Brain microvascular endothelial cell (primary cell): ENCODE results near the gene SEL1L2.

Source experiments
- DNase-seq: peaks from one replicate; pipeline ENCODE4 v3.0.0-alpha.2; 2020
- H3K27ac ChIP-seq: fragments of 250-450 bp; sonication (Bioruptor Pico); 2 replicates; pipeline ENCODE4 v1.5.1; 2020; ENCODE audit warnings: mild to moderate bottlenecking, moderate library complexity
- H3K27me3 ChIP-seq: fragments of 250-450 bp; sonication (Bioruptor Pico); replicated peaks from 2 replicates; pipeline ENCODE4 v1.5.1; 2020; ENCODE audit warnings: mild to moderate bottlenecking
- H3K36me3 ChIP-seq: fragments of 250-450 bp; sonication (Bioruptor Pico); replicated peaks from 2 replicates; pipeline ENCODE4 v1.5.1; 2020; ENCODE audit warnings: mild to moderate bottlenecking
- H3K4me3 ChIP-seq: 2 replicates; pipeline ENCODE4 v1.5.1; 2011; ENCODE audit warnings: low read depth, mild to moderate bottlenecking, control low read depth, low read length, moderate library complexity
- in situ Hi-C: cut with HindIII; loops from 2 replicates; pipeline ENCODE4 v1.10.0; 2017; ENCODE audit warnings: low sequenced_read_pairs, low pct_ligation_motif_present
- TF ChIP-seq, protein P1 (sequence below): IDR thresholded peaks from 2 replicates; pipeline ENCODE4 v1.5.1; 2011; ENCODE audit warnings: low read depth, mild to moderate bottlenecking, moderate library complexity, low read length, control low read depth, inconsistent platforms; ENCODE audit errors: missing control alignments

The SEL1L2 gene

DNA sequence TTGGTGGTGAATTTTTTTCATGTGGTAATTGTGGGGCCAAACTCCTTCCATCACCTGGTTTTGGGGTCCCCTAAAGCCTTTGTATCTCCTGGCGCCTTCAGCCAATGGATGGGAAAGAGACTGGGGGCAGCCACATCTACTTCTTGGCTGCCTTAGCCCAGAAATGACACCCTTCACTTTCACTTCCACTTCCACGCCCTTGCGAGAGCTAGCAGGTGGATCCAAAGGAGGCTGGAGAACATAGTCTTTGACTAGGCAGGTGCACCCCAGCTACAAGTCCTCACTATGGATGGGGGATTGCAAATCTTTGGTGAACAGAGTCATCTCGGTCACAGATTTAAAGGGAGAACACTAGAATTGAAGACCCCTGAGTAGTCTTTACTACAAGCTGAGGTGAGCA, 134.8 kb downstream of the SEL1L2 start:
- in situ Hi-C loops = no loop called here
- Histone ChIP-seq H3K4me3 (no peak overlapping the region), H3K27ac (no peak overlapping the region), H3K36me3 (no peaks in the 10 kb centered on the region), H3K27me3 (no peaks in the 10 kb centered on the region)
- TF ChIP-seq, protein P1, sequence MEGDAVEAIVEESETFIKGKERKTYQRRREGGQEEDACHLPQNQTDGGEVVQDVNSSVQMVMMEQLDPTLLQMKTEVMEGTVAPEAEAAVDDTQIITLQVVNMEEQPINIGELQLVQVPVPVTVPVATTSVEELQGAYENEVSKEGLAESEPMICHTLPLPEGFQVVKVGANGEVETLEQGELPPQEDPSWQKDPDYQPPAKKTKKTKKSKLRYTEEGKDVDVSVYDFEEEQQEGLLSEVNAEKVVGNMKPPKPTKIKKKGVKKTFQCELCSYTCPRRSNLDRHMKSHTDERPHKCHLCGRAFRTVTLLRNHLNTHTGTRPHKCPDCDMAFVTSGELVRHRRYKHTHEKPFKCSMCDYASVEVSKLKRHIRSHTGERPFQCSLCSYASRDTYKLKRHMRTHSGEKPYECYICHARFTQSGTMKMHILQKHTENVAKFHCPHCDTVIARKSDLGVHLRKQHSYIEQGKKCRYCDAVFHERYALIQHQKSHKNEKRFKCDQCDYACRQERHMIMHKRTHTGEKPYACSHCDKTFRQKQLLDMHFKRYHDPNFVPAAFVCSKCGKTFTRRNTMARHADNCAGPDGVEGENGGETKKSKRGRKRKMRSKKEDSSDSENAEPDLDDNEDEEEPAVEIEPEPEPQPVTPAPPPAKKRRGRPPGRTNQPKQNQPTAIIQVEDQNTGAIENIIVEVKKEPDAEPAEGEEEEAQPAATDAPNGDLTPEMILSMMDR = no peak
- no peak for DNase-seq

DNA sequence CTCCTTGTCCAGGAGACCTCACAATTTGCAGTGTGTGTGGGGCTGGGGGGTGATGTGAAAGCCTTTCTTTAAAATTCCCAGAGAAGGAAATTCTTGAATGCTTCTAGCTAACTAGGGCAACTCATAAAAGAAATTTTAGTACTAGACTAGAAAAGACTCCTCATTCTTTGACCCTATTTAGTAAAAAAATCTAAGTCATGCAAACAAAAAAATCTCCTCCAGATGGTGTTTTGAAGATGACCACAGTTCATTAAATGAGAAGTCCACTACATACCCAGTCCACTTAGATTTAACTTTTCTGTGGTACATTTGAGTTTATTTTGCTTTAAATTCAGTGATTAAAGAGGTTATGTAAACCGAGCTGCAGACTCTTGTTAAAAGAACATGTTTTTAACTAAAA, 138.1 kb downstream of the SEL1L2 start:
- H3K36me3 ChIP-seq = no peaks in the 10 kb centered on the region
- in situ Hi-C loops = no loop called here
- no peak for DNase-seq
- no peaks in the 10 kb centered on the region for H3K27me3 ChIP-seq
- TF ChIP-seq, protein P1 = no peak
- H3K4me3 ChIP-seq = no peak overlapping the region
- H3K27ac ChIP-seq = no peak overlapping the region

GRCh38 chr20:13851279-13851678, 139.1 kb downstream of the SEL1L2 start:
- no peak overlapping the region for H3K27ac ChIP-seq
- H3K27me3 ChIP-seq = no peaks in the 10 kb centered on the region
- in situ Hi-C loops = no loop called here
- H3K36me3 ChIP-seq = no peaks in the 10 kb centered on the region
- H3K4me3 ChIP-seq = no peak overlapping the region
- TF ChIP-seq, protein P1 = no peak
- DNase-seq = no peak

DNA sequence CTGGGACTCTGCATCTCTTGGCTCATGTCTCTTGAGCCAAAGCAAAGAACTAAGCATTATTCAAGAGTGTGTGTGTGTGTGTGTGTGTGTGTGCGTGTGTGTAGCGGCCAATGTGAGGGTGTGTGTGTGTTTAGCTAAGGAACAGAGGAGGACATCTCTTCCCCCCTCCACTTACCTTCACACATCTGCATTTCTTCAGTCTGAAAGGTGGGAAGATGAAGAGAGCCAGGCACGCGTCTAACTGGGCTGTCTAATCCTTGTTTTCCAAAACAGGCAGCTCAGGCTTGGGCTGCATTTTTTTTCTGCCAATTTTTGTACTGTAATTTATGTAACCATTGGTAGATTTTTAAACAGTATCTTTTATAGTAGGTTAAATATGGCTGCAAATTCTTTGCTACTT, 146.1 kb downstream of the SEL1L2 start:
- in situ Hi-C loops = no loop called here
- no peaks in the 10 kb centered on the region for H3K27me3 ChIP-seq
- TF ChIP-seq, protein P1 = no peak

GRCh38 chr20:13841206-13841605, 149.2 kb downstream of the SEL1L2 start:
- DNase-seq = no peak
- in situ Hi-C loops = no loop called here
- Histone ChIP-seq H3K27ac (no peak overlapping the region), H3K4me3 (no peak overlapping the region), H3K27me3 (no peaks in the 10 kb centered on the region), H3K36me3 (no peaks in the 10 kb centered on the region)
- TF ChIP-seq, protein P1 = no peak

More for the DNA sequence above, 146.1 kb downstream of the SEL1L2 start:
- Histone ChIP-seq H3K27ac (no peak overlapping the region), H3K4me3 (no peak overlapping the region), H3K36me3 (no peaks in the 10 kb centered on the region)
- no peak for DNase-seq

DNA sequence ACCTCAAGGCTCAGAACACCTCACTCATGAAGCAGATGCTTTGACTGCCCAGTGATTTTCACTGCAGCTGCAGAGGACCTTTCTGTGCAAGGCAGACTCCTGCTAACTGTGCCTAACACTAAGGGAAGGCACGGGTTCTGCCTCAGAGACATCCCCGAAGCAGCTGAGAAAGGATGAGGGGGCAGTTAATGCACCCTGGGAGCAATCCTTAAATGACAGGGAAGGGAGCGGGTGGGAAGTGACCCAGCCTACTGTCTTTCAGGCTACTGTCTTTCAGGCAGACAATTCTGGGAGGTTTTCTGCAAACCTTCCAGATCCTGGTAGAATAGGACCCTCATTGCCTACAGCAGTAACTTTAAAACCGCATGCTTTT, 150.3 kb downstream of the SEL1L2 start:
- no peaks in the 10 kb centered on the region for H3K27me3 ChIP-seq
- no peak overlapping the region for H3K4me3 ChIP-seq
- no peaks in the 10 kb centered on the region for H3K36me3 ChIP-seq
- no peak for DNase-seq
- in situ Hi-C loops = no loop called here
- TF ChIP-seq, protein P1 = no peak
- no peak overlapping the region for H3K27ac ChIP-seq
